Uterus (tissue), 2 donors: ENCODE results near the gene SGPL1.

Experiments
- POLR2A ChIP-seq, 2 donors: fragments of 450-650 bp; IDR thresholded peaks; one replicate each; pipeline ENCODE4 v1.6.1; 2016; ENCODE audit warnings: antibody characterized with exemption in 2 of 2, mild to moderate bottlenecking in 1 of 2, moderate library complexity in 1 of 2
- TF ChIP-seq, protein P1 (sequence below), 4 experiments: fragments of 200-600 bp in 2 of 4; fragments of 450-650 bp in 2 of 4; sonication (generic) in 2 of 4; IDR thresholded peaks; one replicate each; pipeline ENCODE4 v1.5.1; 2016 to 2019; ENCODE audit warnings: antibody characterized with exemption in 4 of 4, mild to moderate bottlenecking in 2 of 4, moderate library complexity in 1 of 4

DNA sequence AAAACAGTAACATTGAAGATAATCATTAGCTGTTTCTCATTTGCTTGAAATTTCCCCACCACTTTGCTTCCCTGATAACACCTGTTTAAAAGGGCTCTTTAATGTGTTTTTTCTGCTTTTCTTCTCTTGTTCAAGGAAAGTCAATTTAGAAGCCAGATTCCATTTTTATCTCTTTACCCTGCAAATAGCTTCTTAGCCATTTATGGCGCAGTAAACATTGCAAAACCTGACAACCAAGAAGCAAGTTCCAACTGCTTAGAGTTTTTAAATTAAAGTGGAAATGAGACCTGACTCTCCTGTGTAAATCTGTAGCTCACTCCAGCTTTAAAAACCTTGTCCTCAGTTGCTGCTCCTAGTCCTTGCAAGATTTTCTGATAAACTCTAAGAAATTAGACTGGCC lies 30.1 kb downstream of the SGPL1 start:
- TF ChIP-seq, protein P1, sequence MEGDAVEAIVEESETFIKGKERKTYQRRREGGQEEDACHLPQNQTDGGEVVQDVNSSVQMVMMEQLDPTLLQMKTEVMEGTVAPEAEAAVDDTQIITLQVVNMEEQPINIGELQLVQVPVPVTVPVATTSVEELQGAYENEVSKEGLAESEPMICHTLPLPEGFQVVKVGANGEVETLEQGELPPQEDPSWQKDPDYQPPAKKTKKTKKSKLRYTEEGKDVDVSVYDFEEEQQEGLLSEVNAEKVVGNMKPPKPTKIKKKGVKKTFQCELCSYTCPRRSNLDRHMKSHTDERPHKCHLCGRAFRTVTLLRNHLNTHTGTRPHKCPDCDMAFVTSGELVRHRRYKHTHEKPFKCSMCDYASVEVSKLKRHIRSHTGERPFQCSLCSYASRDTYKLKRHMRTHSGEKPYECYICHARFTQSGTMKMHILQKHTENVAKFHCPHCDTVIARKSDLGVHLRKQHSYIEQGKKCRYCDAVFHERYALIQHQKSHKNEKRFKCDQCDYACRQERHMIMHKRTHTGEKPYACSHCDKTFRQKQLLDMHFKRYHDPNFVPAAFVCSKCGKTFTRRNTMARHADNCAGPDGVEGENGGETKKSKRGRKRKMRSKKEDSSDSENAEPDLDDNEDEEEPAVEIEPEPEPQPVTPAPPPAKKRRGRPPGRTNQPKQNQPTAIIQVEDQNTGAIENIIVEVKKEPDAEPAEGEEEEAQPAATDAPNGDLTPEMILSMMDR (IDR thresholded peaks at IDR 0.05) = no peak
- no peak for TF ChIP-seq POLR2A (IDR thresholded peaks at IDR 0.05)
